Vagina (tissue), 2 donors: ENCODE results near the gene ARID1A.

ENCODE experiments used
- POLR2AphosphoS5 ChIP-seq, 2 donors: sonication (generic); formaldehyde crosslinking; IDR thresholded peaks; one replicate each; pipeline ENCODE4 v1.9.0; 2017; ENCODE audit warnings: antibody characterized with exemption in 2 of 2, mild to moderate bottlenecking in 2 of 2, low read depth in 1 of 2; ENCODE audit not compliant: insufficient read depth in 1 of 2
- TF ChIP-seq, protein P1 (sequence below), 3 experiments: fragments of 450-650 bp in 2 of 3; fragments of 200-600 bp in 1 of 3; sonication (generic) in 1 of 3; IDR thresholded peaks; one replicate each; pipeline ENCODE4 v1.5.1; 2017 to 2019; ENCODE audit warnings: antibody characterized with exemption in 3 of 3, mild to moderate bottlenecking in 2 of 3, moderate library complexity in 2 of 3

DNA sequence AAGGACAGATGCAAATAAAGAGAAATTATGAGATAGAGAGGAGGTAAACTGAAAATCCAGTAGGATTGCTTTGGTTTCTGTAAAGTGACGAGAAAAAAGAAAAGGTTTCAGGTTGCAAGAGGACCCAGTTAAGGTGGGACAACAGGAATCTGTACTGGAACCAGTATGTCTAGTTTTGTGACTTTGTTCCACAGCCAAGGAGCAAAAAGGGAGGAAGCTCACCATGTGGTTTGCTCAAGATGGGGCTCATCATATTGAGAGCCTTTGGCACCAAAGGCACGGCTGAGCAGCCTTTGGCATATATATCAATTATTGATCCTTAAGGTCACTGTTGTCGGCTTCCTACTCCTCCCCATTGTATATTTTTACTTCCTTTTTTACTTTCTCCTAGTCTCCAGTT lies 128.9 kb downstream of the ARID1A start:
- TF ChIP-seq, protein P1, sequence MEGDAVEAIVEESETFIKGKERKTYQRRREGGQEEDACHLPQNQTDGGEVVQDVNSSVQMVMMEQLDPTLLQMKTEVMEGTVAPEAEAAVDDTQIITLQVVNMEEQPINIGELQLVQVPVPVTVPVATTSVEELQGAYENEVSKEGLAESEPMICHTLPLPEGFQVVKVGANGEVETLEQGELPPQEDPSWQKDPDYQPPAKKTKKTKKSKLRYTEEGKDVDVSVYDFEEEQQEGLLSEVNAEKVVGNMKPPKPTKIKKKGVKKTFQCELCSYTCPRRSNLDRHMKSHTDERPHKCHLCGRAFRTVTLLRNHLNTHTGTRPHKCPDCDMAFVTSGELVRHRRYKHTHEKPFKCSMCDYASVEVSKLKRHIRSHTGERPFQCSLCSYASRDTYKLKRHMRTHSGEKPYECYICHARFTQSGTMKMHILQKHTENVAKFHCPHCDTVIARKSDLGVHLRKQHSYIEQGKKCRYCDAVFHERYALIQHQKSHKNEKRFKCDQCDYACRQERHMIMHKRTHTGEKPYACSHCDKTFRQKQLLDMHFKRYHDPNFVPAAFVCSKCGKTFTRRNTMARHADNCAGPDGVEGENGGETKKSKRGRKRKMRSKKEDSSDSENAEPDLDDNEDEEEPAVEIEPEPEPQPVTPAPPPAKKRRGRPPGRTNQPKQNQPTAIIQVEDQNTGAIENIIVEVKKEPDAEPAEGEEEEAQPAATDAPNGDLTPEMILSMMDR (IDR thresholded peaks at IDR 0.05): no peak
- no peak for TF ChIP-seq POLR2AphosphoS5 (IDR thresholded peaks at IDR 0.05; ENCODE audit: insufficient read depth in 1 of 2, low read depth in 1 of 2)
